GM19023 (cell line): ENCODE measurements around the gene YWHAG.
"Not testable (repeated sequence)": the region's sequence is repeated elsewhere in the genome, so short reads cannot be mapped to it uniquely, and the experiment has no call there.

Source experiments
- ATAC-seq: cut with Tn5 transposase; IDR thresholded peaks from one replicate; pipeline ENCODE4 v1.9.1; 2021; ENCODE audit warnings: mild to moderate bottlenecking, moderate library complexity; ENCODE audit not compliant: unreplicated experiment

YWHAG gene

DNA sequence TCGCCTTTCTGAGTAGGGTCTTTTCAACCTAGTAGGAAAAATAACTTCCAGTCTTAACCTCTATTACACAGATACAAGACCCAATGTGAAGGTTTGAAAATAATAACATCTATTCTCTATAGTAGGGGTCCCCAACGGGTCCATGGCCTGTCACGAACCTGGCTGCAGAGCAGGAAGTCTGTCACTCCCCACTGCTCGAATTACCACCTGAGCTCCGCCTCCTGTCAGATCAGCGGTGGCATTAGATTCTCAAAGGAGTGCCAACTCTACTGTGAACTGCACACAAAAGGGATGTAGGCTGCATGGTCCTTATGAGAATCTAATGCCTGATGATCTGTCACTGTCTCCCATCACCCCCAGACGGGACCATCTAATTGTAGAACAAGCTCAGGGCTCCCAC is 7.4 kb downstream of the YWHAG start:
- ATAC-seq, result no peak

DNA sequence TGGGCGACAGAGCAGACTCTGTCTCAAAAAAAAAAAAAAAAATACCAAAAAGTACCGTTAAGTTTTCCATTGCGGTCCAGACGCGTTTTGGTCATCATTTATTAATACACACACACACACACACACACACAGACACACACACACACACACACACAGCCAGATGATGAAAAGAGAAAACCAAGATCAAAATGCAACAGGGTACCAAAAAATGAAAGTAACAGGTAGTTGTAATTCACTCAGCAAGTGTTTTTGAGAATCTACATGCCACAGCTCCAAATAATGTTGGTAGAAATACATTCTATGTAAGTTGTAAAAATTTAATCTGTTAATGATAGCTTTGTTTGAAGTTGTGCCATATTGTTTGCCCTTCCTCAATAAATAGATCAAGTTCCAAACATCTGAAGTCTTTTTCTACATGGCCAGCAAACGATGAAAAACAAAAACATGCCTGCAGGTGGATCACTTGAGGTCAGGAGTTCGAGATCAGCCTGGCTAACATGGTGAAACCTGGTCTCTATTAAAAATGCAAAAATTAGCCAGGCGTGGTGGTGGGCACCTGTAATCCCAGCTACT is 9.4 kb downstream of the YWHAG start:
- no peak for ATAC-seq

DNA sequence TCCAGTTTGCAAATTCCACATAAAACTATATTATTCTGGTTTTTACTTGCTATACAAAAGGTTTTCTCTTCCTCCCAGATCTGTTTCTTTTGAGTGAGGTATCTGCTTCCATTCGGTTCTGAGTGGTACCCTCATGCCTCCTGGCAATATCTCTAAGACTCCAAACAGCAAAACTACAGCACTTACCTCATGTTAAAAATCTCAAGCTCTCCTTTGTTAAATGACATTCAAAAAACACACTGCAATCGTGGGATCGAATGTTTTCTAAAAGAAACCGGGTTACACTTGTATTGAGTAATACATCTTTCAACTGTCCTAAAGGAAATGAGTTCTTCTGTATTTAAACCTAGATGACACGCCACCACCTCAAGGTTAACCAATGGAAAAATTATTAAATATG is 11.1 kb downstream of the YWHAG start:
- no peak for ATAC-seq

DNA sequence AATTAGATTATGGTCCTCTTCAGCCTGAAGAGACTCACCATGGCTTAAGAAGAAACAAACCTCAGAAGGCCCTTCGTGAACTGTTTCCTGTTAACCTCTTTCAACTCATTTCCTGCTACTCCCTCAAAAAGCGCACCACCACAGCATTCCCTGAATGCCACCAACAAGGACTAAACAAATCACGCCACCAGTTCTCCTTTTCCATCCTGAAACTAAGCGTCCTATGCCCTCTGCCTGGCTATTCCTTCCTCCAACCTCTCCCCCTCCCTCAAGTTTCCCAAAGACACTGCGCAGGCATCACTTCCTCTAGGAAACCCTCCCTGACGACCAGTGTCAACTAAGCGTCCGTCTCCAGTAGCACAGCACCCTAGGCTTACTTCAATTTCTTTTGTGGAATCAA is 12.0 kb downstream of the YWHAG start:
- no peak for ATAC-seq

DNA sequence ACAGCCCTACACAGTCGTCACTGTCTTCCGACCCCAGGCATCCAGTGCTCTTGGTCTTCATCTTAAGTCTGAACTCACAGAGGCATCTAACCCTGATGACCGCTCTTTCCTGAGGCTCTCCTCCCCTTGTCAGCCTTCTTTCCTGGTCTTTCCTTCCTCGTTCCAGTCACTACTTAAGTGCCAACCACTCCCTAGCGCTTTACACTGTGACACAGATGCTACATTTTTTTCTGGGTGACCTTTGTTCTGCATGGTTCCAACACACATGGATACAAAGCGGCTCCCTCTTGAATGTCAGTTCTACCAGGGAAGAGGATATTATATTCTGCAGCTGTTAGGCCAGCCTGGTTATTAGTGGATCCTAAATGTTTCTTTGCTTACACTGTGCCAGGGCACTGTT is 12.7 kb downstream of the YWHAG start:
- no peak for ATAC-seq

DNA sequence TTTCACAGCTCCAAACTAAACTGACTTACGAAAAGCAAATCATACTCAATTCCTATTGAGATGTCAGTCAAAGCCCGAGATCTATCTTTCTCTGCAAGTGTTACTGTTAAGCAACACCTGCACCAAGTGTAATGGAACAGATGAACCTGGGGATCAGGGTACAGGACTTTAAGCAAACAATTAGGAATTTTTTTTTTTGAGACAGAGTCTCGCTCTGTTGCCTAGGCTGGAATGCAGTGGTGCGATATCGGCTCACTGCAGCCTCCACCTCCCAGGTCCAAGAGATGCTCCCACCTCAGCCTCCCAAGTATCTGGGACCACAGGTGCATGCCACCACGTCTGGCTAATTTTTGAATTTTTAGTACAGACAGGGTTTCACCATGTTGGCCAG is 14.9 kb downstream of the YWHAG start:
- no peak for ATAC-seq

DNA sequence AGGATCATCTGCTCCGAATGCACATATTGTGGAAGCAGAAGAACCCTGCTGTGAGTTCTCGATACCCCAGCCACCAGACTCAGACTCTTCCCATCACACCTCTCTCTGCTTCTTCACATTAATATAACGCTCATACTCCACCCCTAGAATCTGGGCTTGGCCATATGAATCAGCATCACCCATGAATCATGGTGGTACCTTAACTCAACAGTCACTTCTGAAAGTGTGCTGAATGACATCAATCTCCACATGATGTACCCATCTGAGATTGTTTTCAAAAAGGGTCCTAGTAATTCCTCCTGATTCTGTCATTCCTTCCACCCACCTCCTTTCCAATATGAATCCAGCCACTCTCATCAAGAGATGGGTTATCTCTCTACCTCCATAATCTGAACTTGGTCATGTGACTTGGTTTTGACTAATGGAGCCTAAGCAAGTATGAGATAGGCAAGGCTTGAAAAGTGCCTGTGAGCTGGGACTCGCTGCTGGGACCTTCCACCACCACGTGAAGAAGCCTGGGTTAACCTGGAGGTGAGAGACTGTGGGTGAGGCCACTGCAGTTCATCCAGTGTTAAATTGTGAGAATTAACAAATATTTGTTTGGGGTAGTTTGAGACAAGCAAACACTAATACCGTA is 15.4 kb downstream of the YWHAG start:
- ATAC-seq, result no peak

DNA sequence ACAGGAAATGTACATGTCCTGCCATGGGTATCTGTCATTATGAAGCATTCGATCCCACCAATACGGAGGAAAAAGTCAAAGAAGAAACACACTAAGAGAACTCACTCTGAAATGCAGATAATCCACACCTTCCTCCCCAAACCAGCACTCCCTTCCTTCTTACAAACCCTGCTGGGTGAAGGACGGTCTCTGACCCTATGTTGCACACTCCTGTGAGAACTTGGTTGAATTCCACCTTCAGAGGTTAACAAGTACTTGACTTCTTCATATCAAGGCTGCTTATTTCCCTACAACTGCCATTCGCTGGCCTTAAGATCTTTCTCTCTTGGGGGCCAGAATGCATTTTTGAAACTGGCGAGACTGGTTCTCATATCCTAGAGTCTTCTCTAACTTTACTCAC is 16.6 kb downstream of the YWHAG start:
- ATAC-seq, result no peak

DNA sequence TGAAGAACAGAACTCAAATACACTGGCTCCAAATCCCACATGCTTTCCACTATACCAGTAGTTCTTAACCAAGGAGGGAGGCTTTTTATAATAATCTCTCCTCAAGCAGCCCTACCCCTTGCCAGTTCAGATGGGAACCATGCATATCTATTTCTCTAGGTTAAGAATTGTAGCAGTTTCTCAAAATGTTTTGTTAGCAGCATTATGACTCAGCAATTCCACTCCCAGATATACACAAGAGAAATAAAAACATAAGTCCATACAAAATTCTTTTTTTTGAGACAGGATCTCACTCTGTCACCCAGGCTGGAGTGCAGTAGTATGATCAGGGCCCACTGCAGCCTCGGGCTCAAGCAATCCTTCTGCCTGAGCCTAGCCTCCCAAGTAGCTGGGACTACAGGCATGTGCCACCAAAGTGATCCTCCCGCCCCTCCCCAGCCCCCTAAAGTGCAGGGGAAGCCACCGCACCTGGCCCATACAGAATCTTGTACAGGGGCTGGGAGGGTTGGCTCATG is 18.1 kb downstream of the YWHAG start:
- no peak for ATAC-seq

DNA sequence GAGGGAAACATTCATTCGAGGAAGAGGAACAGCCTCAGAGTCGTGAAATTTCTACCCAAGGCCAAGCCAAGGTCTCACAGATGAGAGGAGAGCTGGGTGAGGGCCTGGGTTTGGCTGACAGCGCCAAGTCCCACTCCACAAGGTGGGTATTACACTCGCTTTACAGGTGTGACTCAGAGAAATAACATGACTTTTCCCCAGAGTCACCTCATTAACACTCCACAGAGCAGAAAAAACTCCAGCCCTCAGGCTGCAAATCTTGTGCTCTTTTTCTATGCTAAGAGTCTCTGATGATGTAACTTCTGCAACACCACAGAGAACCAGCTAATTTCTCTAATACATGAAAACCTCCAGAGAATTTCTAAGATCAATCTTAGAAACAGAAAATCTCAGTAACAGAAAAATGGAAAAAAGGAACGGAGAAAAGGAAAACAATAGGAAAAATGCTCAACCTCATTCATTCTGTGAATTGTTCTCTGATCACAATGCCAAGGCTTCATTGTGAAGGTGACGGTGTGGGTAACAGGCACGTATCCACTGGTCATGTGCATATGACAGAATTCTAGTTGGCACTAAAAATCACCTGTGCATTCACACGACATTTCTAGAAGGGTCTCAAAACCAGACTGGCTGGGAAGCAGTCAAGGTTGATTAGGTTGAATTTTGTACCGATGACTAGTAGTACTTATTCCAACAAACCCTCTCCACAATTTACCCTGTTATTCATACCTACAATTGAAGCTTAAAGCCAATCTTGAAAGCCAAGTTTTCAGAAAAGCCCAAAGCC is 20.3 kb downstream of the YWHAG start:
- no peak for ATAC-seq

DNA sequence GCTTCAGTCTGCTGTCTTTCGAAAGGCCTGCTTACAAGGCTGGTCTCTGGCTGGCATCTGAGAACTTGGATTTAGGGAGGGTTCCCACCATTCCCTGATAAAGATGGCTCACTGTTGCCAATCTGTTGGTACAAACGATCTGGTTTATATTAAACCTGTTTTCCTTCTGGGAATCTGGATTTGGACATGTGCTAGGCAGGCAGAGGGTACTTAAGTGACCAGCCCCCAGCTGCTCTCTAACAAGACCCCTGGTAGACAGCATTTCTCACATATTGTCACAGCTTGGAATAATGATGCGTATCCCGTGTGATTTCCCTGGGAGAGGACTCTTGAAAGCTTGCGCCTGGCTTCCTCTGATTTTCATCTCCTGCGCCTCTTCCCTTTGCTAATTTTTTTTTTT is 21.6 kb downstream of the YWHAG start:
- no peak for ATAC-seq

DNA sequence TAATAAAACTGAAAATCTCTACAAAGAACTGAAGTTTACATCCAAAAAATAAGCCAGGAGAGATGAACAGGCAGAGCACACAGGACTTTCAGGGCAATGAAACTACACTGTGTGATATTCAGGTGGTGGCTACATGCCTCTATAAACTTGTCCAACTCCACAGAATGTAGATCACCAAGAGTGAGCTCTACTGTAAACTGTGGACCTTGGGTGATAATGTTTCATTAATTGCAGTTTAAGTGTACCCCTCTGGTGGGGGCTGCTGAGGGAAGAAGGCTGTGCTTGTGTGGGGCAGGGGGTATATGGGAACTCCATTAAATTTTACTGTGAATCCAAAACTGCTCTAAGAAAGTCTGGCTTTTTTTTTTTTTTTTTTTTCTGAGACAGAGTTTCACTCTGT is 22.7 kb downstream of the YWHAG start:
- no peak for ATAC-seq

DNA sequence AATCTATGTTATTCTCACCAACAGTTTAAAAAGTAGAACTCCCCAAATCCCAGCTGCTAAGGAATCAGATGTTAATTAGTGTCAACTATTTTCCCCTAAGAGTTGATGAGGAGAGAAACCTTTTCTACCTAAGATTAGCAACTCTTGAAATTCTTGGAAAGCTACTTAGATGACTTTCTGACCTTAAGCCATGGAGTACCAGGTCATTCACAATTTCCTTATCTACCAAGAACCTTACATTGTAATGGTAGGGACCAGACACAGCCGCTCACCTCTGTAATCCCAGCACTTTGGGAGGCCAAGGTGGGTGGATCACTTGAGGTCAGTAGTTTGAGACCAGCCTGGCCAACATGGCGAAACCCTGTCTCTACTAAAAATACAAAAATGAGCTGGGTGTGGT is 23.4 kb downstream of the YWHAG start:
- not testable (repeated sequence) for ATAC-seq

DNA sequence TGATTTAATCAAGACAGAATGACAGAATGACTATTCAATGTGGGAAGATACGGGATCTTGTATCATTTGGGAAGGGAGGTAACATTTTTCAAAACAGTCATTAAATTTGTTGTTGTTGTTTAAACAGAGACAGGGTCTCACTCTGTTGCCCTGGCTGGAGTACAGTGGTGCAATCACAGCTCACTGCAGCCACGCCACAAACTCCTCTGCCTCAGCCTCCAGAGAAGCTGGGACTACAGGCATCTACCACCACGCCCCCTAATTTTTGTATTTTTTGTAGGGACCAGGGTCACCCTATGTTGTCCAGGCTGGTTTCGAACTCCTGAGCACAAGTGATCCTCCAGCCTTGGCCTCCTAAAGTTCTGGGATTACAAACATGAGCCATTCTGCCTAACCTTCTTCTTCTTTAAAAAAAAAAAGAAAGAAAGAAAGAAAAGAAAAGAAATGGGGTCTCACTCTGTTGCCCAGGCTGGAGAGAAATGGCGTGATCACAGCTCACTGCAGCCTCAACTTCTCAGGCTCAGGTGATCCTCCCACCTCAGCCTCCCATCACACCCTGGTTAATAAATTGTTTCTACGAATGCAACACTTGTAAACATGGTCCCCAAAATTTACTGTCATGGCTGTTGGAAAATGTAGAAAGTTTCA is 24.3 kb downstream of the YWHAG start:
- no peak for ATAC-seq

DNA sequence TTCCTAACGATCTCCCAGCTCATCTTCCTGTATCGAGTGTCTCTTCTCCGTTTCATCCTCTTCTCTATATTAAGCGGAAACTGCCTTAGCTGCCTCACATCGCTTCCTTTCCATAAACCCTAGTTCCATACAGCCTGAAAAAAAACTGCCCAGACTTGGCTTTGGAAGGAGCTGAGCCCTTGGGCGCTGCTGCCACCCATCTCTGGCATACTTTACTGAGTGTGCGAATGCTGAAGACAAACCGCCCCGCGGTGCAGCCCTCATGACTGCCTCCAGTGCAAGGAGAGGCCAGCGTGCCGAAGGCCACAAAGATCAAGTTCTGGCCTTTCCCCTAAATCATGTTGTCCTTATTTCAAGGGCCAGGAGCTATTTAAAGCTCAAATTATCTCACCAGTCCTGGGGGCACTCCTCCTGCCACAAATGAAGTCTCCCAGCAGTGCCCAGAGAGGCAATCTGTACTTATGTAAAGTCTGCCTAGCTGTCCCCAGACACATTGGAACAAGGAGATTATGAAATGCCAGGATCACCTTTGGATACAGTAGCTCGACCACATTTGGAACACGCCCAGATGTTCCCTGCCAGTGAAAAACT is 25.2 kb downstream of the YWHAG start:
- ATAC-seq, result no peak

DNA sequence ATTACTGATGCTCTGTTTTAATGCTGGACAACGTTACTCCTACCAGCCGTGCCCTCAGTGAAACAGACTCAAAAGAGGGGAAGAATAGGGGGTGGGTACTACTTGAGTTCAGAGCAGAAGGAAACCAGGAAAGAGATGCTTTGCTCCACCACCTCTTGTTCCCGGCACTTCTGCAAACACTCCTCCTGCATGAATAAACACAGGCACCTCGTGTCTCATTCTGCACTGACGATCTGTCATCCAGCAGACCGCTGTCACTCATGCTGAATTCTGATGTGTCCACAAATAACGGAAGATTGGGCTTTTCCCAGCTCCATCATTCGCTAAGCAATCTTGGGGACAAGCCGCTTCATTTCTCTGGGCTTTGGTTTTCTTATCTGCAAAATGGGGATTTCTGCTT is 26.7 kb downstream of the YWHAG start:
- no peak for ATAC-seq

DNA sequence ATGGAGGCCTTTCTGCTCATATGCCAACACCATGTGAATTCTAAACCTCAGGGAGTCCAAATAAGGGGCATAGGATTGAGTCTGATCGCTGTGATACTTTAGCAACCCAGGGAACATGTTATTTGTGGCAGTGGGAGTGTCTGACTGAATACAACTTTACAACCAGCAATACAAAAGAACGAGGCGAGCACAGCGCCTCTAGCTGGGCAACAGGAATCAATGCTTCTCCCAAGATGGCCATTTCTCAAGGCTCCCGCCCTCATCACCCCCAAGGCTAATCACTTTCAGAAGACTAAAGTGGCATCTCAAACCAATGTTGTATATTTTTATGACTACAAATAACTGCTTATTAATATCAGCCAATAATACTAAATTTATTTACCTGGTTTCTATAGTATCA is 28.1 kb downstream of the YWHAG start:
- ATAC-seq, result no peak

DNA sequence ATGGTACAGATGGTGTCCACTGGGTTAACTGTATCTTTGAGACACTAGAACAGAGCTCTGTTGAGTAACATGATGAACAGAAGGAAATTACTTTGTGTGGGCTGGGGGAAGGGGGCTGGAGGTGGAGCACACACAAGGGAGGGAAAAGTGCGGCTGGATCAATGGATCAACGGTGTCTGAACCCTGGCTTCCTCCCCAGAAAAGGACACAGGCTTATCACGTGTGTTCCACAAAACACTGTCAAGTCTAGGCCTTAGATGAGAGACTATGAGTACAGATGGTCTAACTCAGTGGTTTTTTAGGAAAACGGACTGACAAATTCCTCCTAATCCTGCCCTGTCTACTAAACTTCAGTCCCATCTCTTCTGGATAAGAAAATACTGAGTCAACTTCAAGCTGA is 28.5 kb downstream of the YWHAG start:
- ATAC-seq, result no peak

DNA sequence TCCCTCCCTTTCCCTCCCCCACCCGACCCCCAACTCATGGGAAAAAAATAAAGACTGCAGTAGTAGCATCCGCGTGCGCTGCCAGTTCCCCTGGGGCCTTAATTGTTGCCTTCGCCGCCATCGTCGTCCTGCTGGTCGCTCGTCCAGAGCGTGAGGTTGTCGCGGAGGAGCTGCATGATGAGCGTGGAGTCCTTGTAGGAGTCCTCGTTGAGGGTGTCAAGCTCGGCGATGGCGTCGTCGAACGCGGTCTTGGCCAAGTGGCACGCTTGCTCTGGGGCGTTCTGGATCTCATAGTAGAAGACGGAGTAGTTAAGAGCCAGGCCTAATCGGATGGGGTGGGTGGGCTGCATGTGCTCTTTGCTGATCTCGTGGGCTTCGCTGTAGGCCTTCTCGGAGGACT is 29.3 kb downstream of the YWHAG start:
- no peak for ATAC-seq

DNA sequence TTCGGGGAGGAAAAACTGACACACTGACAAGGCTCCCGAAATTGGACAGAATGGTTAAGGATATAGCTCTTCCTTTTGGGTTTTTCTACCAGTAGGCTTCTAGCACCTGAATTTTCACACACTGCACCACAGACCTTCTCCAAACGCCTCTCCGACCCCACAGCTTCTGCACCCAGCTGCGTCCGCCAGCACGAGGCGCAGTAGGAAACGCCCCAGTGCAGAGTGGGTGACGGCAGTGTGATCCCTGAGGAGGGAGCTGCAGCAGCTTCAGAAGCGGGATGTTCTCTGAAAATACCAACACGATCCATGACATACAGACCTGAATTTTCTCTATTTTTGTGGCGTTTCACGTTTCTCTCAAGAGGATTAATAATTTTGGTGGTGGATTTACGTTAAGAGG is 30.4 kb downstream of the YWHAG start:
- no peak for ATAC-seq

DNA sequence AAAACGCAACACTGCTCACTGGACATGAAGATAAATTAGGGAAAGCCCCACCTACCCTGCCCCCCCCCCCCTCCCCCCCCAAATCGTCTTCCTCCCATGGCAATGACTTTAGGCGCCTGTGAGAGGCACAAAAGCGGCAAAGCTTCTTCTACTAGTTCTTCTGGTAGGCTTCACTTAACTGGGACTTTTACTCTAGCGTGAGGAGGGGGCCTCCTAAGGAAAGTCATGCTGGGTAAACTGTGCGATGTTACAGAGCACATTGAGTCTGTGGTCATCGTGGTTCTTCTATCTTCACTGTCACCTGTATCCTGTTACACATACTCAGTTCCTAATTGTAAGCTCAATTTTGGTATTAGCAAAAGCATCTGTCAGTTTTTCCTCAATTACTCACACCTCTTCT is 31.2 kb downstream of the YWHAG start:
- no peak for ATAC-seq
